ENCODE results near the gene DRICH1. TPM values are rescaled to one million over a fixed set of nuclear protein-coding genes. Genes with fewer than 3 reads are reported as not detected.

The DRICH1 gene
- total and polyA plus RNA-seq, 4 donors: 0.08 to 0.33 TPM; not detected in 2

DNA sequence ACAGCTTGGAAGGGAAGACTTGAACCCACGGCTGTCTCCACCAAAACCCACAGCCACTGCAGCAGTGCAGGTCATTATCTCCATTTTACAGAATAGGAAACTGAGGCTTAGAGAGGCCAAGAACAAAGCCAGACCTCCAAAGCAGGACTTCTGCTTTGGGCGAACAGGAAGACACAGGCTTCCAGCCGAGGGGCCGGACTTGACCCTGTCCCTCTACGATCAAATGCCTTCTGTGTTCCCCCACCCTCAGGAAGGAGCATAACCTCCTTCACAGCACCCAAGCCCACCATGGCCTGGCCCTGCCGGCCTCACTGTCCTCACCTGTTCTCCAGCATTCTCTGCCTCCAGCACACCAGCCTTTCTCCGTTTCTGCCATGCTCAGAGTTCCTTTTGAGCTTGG, 67.8 kb downstream of the DRICH1 start:
- Histone ChIP-seq H3K9ac (ENCODE audit: low read depth in 1 of 2, low read length in 2 of 2) (no peak overlapping the region), H3K27me3 (ENCODE audit: control insufficient read depth in 4 of 4, insufficient read depth in 4 of 4, low read length in 3 of 4) (no peaks in the 10 kb centered on the region), H3K4me1 (ENCODE audit: control insufficient read depth in 4 of 4, insufficient read depth in 4 of 4, low read length in 3 of 4) (peaks cover 2 to 9% (median 6%) of the 10 kb centered on the region in 4 donors), H3K4me3 (ENCODE audit: low read depth in 1 of 3, low read length in 3 of 3) (no peak overlapping the region), H3K27ac (ENCODE audit: low read depth in 1 of 2, low read length in 2 of 2) (no peak overlapping the region), H3K36me3 (ENCODE audit: control insufficient read depth in 4 of 4, insufficient read depth in 3 of 4, low read depth in 1 of 4, low read length in 3 of 4) (no peaks in the 10 kb centered on the region), H3K9me3 (ENCODE audit: control insufficient read depth in 4 of 4, low read length in 3 of 4) (no peaks in the 10 kb centered on the region)
- no peak for DNase-seq (ENCODE audit: low spot score)
- WGBS: 94% methylated on average over 7 of the region's 7 CpGs
- no peak for TF ChIP-seq SP1 (IDR thresholded peaks at IDR 0.05)
- no peak for TF ChIP-seq EGR1 (IDR thresholded peaks at IDR 0.05; ENCODE audit: low read depth in 2 of 2)
- TF ChIP-seq HNF4A (conservative IDR thresholded peaks at IDR 0.05): no peak

GRCh38 chr22:23563111-23563510, 69.0 kb downstream of the DRICH1 start:
- no peak overlapping the region for H3K4me3 ChIP-seq (ENCODE audit: low read depth in 1 of 3, low read length in 3 of 3)
- no peaks in the 10 kb centered on the region for H3K27me3 ChIP-seq (ENCODE audit: control insufficient read depth in 4 of 4, insufficient read depth in 4 of 4, low read length in 3 of 4)
- WGBS: 94% methylated on average over 9 of the region's 9 CpGs

More at GRCh38 chr22:23563111-23563510, 69.0 kb downstream of the DRICH1 start:
- DNase-seq (ENCODE audit: low spot score): no peak
- H3K4me1 ChIP-seq (ENCODE audit: control insufficient read depth in 4 of 4, insufficient read depth in 4 of 4, low read length in 3 of 4): peaks cover 2 to 9% (median 6%) of the 10 kb centered on the region in 4 donors
- TF ChIP-seq REST (IDR thresholded peaks at IDR 0.05) (no peak), TAF1 (conservative IDR thresholded peaks at IDR 0.05) (no peak), YY1 (IDR thresholded peaks at IDR 0.05) (no peak), FOXA1 (IDR thresholded peaks at IDR 0.05) (no peak), HNF4A (conservative IDR thresholded peaks at IDR 0.05) (no peak), JUND (IDR thresholded peaks at IDR 0.05) (no peak)
- TF ChIP-seq, protein P1, sequence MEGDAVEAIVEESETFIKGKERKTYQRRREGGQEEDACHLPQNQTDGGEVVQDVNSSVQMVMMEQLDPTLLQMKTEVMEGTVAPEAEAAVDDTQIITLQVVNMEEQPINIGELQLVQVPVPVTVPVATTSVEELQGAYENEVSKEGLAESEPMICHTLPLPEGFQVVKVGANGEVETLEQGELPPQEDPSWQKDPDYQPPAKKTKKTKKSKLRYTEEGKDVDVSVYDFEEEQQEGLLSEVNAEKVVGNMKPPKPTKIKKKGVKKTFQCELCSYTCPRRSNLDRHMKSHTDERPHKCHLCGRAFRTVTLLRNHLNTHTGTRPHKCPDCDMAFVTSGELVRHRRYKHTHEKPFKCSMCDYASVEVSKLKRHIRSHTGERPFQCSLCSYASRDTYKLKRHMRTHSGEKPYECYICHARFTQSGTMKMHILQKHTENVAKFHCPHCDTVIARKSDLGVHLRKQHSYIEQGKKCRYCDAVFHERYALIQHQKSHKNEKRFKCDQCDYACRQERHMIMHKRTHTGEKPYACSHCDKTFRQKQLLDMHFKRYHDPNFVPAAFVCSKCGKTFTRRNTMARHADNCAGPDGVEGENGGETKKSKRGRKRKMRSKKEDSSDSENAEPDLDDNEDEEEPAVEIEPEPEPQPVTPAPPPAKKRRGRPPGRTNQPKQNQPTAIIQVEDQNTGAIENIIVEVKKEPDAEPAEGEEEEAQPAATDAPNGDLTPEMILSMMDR (IDR thresholded peaks at IDR 0.05; ENCODE audit: low read depth, low read length, missing input control): no peak
- H3K9ac ChIP-seq (ENCODE audit: low read depth in 1 of 2, low read length in 2 of 2): no peak overlapping the region
- no peak overlapping the region for H3K27ac ChIP-seq (ENCODE audit: low read depth in 1 of 2, low read length in 2 of 2)
- H3K9me3 ChIP-seq (ENCODE audit: control insufficient read depth in 4 of 4, low read length in 3 of 4): no peaks in the 10 kb centered on the region
- H3K36me3 ChIP-seq (ENCODE audit: control insufficient read depth in 4 of 4, insufficient read depth in 3 of 4, low read depth in 1 of 4, low read length in 3 of 4): no peaks in the 10 kb centered on the region
